Esophagus mucosa (tissue), 1 donor: ENCODE measurements around the gene DSC2. TPM values are rescaled to one million over a fixed set of nuclear protein-coding genes. Genes with fewer than 3 reads are reported as not detected.

Experiments
- ATAC-seq: fragments of 200-7000 bp; cut with Tn5 transposase; one replicate; pipeline ENCODE4 v1.9.1; 2020
- total RNA-seq: library from RNA; stranded (reverse); gene quantifications from one replicate; pipeline ENCODE4 v1.2.4, GENCODE V29; 2023
- donor health status: DM: yes; HTN: yes; CAD: no.

Gene DSC2
- 434 TPM for total RNA-seq

DNA sequence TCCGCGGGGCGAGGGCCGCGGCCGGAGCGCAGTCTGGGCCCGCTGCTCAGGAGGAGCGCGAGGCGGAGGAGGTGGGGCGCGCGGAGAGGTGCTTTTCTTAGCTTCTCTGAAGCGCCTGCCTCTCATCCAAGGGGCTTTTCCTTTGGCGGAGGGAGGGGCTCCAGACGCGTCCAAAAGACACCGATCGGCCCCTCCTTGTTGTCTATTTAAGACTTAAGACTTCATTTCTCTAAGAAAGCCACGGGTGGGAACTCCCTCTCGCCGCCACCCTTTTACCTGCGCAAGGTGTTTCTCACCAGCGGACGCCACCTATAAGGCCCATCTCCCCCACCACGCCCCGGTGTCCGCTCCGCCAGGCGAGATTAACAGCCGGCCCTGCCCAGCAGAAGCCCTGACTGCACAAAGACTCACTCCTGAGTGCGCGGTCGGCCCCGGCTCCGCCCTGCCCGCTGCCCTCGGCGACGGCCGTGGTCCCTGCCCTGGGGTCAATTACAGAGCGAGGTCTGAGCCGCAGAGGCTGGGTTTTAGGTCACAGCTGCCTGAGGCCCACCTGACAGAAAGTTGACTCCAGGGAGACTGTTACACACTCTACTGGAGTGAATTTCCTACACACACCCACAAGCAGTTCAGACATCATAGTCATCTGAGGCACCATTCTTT is at the start of gene DSC2:
DSC2 (minus strand) TSS at position 397 of the 660 bp plus-strand sequence. CDS start 450 bp downstream, outside the sequence.
- peak; percentile 82 for ATAC-seq

DNA sequence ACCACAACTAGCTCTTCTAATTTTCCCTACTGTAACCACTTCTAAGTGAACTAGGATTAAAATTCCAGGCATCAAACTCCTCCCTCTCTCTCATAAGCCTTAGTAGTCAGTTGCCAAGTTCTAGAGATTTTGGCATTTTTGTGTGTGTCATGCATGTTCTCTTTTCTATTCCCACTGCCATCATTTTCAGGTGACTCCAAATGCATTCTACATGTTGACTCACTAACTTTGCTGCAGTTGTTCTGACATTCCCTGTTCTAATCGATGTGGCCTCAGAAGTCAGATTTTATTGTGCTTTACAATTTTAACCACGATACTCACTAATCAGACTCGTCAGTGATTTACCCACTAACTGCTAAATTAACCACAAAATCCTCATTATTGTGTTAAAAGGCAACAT is 47.1 kb upstream of the DSC2 start:
- ATAC-seq = no peak

DNA sequence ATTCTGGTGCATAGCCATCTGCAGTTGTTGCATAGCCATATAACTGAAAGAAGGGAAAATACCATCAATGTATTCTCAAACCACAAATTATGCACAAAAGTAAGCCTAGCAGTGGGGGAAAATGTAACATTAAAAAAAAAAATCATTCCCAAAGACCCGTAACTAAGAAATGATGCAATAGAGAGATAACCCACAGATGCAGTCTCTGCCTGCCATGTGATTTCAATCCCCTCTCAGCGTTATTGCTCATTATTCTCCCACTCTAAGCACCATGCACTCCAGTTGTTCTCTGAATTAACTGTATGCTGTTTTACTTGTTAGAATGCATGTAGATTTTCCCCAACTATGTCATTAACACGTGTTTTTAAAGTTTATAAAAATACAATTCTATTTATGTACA is 46.4 kb upstream of the DSC2 start:
- ATAC-seq = no peak

DNA sequence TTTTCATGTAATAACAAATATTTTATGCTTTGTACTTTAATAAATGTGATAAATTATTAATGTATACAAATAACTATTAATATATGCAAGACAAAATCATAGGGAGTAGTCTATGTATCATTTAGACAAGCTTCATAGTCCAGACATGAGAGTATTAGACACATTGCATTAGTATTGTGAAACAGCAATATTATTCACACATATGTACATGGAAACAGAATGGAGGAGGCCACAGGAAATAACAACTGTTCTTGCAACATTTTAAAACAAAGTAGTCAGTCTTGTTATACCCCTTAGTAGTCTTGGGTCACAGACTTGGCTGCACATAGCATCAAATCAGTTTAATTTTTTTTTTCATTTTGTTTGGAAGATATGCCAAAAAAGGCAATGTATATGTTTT is 44.6 kb upstream of the DSC2 start:
- ATAC-seq = peak; percentile 94

DNA sequence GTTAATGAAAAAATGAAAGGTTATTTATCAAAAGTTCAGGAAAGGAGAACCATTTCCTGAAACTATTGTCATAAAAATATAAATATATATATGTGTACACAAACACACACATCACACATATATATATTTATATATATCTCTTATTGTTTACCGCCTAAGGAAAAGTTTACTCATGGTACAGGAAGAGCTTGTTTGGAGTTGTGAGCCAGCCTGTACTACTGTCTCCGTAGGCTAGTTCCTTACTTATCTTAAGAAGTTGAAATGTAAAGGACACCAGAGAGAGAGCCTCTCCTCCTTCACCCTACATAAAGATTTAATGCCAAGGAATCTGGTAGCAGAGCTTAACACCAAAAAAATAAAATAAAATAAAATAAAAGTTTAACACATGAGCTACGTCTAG is 40.8 kb upstream of the DSC2 start:
- ATAC-seq = peak; percentile 74

DNA sequence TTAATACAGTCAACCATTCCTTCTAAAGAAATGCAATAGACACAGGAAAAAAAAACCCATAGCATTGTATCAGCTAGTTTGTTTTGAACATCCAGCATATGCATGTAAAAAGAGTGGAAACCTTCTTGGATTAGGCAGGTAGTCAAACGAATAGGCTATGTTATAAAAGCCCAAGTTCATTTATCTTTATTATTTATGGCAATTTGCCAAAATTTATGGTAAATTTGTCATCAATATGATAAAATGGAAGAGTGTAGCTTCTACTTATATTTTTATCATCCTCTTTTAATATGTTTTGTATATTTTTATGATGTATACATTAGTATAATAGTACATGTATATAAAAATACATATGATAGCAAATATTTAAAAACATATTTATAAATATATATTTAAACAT is 36.5 kb upstream of the DSC2 start:
- ATAC-seq = no peak

DNA sequence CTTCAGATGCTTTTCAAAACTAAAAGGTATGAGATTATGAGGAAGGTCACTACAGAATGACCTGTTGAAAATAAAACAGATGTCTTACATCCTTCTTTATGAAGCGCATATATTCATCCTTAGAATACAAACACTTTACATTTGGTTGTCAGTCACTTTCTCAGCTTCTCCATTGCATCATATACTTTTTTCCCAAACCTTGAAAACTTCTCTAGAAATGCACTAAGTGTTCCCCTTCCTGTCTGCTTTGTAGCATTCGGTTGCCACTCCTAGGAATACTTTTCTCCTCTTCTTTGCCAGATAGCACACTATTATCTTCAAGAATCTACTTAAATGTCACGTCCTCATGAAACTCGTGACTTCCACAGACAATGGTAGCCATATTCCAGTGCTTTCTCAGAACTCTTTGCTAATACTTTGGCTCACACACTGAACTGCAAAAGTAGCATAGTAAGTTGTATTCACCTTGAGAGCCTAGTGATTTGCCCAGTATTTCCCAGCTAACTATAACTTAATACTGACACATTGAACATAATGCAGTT is 32.8 kb upstream of the DSC2 start:
- ATAC-seq = no peak

DNA sequence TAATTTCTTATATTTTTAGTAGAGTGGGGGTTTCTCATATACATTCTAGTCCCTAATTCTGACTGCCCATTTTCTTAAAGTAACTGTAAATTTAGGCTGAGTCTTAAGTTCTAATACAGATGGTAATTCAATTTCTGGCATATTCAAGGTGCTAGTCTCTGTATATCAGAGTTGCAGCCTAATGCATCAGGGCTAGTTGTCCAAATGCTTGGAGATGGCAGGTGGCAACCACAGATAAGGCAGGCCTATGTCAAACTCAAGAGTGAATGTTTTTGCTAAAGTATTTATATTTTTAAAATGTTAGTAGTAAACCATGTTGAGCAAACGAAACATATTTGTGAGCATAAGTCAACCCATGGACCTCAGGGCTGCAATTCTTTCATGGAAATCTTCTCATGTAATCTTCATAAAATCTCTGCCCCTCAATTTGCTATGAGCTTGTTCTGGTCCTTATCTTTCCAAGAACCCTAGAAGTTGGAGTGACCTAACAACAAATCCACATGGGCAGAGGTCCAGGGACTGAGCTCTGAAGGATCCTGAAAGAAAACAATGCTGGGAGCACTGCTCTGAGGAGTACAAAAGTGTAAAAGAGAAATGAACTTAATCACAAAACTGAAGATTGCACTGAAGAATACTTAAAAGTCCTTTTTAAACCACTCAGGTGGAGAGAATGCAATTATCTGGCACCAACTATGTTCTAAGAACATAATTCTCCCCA is 27.3 kb upstream of the DSC2 start:
- no peak for ATAC-seq

DNA sequence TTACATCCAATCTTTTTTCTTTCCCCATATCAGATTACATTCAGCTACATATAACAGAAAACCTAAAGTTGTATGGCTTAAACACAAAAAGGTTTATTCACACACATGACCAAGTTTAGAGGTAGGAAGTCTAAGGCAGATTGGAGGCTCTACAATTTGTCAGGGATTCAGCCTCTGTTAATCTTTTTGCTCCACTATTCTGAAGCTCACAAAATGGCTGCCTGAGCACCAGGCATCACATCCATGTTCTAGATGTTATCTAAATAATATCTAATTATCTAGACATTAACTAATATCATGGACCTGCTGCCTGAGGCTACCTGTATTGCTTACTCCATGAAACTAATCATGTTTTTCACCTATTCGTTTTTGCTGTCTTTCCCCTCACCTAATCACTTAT is 23.7 kb upstream of the DSC2 start:
- ATAC-seq = no peak

DNA sequence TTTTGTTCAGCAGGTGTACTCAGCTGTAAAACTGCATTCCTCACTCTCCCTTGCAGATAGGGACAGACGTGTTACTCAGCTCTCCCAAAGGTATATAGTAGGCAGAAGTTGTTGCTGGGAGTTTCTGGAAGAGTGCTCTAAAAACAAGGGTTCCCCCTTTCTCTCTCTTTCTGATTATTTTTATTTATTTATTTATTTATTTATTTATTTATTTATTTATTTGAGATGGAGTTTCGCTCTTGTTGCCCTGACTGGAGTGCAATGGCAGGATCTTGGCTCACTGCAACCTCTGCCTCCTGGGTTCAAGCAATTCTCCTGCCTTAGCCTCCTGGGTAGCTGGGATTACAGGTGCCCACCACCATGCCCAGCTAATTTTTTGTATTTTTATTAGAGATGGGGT is 20.9 kb upstream of the DSC2 start:
- ATAC-seq = peak; percentile 52

DNA sequence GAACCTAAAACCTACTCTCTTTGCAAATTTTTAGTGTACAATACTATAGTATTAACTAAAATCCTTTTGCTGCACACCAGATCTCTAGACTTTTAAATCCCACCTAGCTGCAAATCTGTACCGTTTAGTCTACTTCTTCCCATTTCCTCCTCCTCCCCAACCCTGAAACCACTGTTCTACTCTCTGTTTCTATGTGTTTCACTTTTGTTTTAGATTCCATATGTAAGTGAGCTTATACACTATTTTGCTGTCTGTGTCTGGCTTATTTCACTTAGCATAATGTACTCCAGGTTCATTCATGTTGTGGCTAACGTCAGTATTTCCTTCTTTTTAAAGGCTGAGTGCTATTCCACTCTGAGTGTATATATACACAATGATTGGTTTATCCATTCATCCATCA is 18.4 kb upstream of the DSC2 start:
- ATAC-seq = no peak

DNA sequence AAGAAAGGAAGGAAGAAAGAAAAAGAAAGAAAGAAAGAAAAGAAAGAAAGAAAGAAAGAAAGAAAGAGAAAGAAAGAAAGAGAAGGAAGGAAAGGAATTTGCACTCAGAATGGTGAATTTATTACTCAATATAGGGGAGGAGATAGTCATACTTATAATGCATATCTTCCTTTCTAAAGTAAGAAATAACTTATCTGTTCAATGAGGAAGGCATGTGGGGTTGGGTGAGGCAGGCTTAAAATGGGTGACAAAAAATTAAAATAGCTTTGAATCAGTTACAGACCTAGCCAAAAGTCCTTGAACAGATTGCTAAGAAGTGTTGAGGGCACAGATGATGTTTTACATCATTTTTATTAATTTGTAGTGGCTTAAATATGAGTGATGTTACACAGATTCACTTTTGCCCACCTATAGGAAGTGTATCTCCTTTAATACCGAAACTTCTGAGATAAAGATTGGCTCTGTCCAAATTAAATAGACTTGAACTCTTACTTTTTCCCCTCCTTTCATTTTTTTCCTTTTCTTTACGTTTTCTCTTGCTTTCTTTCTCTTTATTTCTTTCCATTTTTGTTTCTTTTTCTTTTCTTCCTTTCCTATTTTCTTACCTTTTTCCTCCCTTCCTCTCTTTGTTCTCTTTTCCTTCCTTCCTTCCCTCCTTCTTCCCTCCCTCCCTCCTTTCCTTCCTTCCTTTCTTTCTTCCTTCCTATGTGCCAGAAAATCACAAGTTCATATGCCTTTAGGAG is 14.8 kb upstream of the DSC2 start:
- ATAC-seq = no peak

DNA sequence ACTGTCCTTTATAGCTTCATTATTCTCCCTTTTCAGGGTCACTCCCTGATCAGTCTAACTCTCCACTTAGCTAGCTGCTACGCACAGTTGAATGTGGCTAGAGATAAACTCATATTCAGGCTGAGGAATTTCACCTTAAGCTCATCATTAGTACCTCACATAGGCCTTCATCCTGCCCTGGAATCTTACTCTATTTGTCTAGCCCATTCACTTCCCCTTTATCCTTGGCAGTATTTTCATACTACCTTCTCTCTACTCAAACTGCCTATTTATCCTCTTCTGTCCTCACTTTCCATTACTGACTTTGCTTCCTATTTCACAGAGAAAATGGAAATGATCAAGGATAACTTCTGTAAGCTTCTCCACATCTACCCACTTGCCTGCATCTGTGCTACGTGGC is 10.6 kb upstream of the DSC2 start:
- ATAC-seq = no peak

DNA sequence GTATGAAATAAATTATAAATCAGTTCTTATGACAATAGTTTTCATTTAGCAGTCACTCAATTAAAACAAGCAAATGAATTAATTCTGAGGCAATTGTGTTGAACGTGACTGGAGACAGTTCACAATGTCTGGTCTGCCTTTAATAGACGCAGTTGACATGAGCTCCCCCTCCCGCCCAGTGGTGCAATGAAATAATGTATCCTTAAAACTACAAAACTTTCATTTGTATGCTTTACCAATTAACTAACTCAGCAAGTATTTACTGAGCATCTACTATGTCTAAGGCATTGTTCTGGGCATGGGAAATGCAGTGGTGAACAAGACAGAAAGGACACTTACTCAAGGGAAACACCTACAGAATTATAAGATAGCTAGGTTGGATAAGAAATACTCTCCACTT is 3.5 kb upstream of the DSC2 start:
- no peak for ATAC-seq

DNA sequence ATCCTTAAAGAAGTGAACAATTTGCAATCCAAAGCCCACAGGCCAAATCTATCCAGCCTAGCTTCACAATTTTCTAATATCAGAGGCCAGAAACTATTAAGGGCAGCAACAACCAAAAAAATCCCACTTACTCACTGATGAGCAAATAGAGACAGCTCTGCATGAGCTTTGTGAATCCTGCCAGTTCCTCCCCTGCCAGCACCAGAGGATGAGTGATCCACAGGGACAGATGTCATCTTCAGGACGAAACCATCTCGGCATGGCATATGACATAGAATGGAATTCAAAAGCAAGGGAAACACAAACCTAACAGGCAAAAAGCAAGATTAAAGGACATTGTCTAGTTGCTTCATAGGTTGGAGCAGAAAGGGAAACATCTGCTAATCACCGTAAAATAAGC is 2.2 kb upstream of the DSC2 start:
- no peak for ATAC-seq

DNA sequence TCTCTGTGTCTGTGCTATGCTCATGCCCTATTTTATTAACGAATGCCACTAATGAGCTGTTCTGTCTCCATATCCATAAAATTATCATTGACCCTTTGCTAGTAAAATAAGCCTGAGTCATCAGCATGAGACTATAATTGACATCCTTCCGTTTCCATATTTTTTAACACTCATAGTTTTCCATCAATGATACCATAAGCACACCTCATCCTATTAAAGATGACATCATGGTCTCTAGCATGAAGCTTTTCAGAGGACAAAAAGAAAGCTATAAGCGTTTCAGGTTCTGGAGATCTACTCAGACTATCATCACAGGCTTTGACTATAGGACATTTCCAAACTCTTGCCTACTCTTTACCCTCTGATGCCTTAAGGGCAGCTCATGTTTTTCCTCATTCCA is 1.2 kb upstream of the DSC2 start:
- ATAC-seq = peak; percentile 40

DNA sequence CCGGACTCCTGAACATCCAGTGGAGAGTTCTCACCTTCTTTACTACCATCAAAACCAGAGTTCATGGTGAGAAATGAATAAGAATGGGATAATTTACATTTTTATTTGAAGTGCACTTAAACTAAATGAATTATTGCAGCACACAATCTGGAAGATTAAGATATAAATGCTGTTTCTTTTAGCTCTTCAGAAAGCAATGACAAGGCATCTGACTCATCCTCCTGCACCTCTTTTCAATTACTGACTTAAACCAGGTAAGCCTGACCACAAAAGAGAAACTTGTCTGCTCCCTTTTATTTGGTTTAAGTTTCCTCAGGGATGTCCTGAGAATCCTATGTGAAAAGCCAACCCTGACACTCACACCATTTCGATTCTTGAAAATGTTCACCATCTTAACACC is 720 bp upstream of the DSC2 start:
- ATAC-seq = peak; percentile 56

DNA sequence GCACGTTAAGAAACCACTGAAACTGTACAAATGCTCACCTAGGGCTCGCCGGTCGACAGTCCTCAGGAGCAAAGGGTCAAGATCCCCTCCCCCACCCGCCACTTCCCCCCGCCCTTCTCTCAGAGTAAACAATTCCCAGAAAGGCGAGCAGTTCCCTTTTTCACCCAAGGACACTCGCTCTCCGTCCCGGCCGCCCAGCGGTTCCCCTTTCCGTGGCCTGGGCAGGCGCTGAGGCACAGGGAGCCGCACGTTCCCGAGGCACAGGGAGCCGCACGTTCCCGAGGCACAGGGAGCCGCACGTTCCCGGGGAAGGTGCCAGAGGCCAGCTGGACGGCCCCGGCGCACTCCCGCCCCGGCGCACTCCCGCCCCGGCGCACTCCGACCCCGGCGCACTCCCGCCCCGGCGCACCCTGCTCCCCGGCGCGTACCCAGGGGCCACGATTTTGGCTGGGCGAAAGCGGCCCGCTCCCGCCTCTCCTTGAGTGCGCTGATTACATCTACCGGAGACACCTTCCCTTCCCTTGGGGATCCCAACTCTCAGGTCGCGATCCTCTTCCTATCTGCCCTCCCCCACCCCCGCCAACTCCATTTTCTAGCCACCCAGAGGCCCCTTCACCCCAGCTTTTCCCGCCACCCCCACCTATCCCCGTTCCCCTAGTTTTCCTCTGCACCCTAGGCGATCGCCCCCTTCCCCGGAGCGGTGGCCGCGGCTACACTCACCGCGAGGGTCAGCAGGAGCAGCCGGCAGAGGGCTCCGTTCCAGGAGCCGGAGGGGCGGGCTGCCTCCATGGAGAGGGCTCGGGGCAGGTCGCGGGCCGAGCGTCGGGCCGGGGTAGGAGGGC is 817 bp downstream of the DSC2 start:
- peak; percentile 43 for ATAC-seq

DNA sequence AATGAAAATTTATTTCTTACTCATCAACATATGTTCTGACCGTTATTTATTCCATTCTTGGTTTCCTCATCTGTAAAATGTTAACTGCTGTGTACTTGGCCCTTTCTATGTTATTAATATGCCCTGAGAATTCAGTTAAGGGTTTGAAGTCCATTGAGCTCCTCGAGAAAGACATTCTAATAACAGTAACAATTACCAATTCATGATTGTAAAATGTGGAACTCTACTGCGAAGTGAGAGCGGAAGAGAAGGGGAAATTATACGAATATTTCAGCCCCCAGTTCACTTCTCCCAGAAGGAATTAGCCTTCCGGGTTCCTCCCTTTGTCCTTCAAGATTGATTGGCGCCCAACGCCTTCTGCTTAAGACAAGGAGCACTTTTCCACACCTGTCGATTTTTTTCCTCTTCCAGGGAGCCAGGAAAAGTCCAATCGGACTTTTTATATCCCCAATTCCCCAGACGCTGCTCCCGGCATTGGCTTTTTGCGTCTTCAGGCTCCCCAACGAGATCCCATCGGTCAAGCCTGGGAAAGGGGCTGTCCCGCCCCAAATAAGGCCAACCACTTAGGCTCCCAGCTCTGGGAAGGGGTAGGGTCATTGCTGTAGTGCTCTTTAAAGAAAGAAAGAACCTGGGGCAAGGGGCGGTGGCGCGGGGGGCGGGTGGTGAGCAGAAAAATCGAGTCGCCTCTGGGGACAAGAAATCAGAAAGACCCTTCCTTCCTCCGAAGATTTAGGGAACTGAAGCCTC is 1.6 kb downstream of the DSC2 start:
- ATAC-seq = no peak

DNA sequence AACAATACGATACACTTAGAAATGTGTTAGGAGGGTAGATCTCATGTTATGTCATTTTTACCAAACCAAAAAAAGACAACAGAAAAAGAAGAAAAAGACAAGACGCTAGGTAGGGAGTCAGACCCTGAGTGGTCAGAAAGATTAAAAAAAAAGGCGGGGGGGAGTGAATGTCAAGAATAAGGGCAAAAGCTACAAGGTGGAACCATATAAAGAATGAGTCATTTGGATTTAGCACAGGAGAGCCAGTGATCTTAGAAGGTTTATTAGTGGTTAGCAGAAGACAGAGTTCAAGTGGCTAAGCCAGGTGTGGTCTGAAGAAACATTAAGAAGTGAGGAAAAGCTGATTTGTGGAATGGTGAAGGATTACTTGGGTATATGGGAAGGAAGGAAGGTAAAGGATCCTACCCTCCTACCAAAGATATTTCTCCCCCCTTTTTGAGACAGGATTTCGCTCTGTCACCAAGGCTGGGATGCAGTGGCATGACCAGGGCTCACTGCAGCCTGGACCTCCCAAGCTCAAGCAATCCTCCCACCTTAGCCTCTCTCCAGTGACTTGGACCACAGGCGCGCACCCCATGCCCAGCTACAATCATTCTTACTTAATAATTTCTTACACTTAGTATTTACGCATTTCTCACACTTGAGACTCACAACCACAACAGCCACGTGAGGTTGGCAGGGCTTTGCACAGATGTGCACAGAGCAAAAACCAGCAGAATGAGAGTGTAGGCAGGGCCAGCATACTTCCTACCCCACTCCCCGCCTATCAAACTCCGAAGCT is 2.6 kb downstream of the DSC2 start:
- ATAC-seq = peak; percentile 24

DNA sequence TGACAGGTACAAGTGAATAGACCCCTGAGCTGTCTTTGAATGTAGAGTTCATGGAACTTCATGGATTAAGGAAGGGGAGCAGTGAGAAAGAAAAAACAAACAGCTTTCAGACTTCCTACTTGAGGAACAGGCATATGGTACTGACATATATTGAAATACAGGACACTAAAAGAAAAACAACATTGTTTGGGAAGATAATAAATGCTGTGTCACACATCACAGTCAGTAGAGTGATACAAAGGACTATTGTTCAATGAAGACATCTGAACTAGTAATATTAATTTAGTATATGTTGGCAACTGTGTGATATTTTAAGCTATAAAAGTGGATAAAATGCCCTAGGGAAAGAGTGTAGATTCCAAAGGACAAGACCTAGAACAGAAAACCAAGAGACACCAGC is 3.3 kb downstream of the DSC2 start:
- ATAC-seq = no peak
